ENCODE results near the gene CLPTM1. TPM values are rescaled to one million over a fixed set of nuclear protein-coding genes. Genes with fewer than 3 reads are reported as not detected.

Gene CLPTM1
- total and polyA plus RNA-seq, 2 donors (not counting 3 experiments of a cell fraction or from before 2014, with no cell fraction given) = 108 to 176 TPM

- H3K9me1 ChIP-seq (replicated peaks; ENCODE audit: control insufficient read depth, extremely low read depth, insufficient read depth, low read length) = no peaks in the 10 kb centered on the region
- dilution Hi-C loops (cut with MboI; ENCODE audit: extremely low pct_ligation_motif_present, low sequenced_read_pairs) (no loop called here), intact Hi-C loops (cut with micrococcal nuclease) (no loop called here)
- DNase-seq (ENCODE audit: low read depth, low spot score) = no peak
- no peak for FAIRE-seq
- H2AFZ ChIP-seq (ENCODE audit: low read depth, low read length) = no peak overlapping the region
- H3K27ac ChIP-seq (ENCODE audit: insufficient read depth, low read depth, low read length) = no peak overlapping the region
- H3K79me2 ChIP-seq (ENCODE audit: control insufficient read depth, insufficient read depth, low read length) = no peaks in the 10 kb centered on the region
- no peaks in the 10 kb centered on the region for H4K20me1 ChIP-seq (replicated peaks; ENCODE audit: control insufficient read depth, extremely low read depth, insufficient read depth, low read length)
- BruUV-seq (replicated peaks) = no TSS peak
- H3K9ac ChIP-seq (replicated peaks; ENCODE audit: extremely low read depth, insufficient read depth, low read length) = no peak overlapping the region
- H3K36me3 ChIP-seq (ENCODE audit: control insufficient read depth in 2 of 2, extremely low read depth in 1 of 2, insufficient read depth in 2 of 2, low read length in 2 of 2) = no peaks in the 10 kb centered on the region
- no peak for TF ChIP-seq CTCF (IDR thresholded peaks at IDR 0.05; ENCODE audit: extremely low read depth in 1 of 2, insufficient read depth in 1 of 2, low read depth in 1 of 2, low read length in 2 of 2)
- no peak for TF ChIP-seq EZH2 (IDR thresholded peaks at IDR 0.05; ENCODE audit: borderline replicate concordance, low read depth, low read length, severe bottlenecking)
- TF ChIP-seq MYC (IDR thresholded peaks at IDR 0.05; ENCODE audit: low read depth, low read length) = no peak
- TF ChIP-seq MAX (IDR thresholded peaks at IDR 0.05; ENCODE audit: insufficient read depth, insufficient read length) = no peak
- TF ChIP-seq POLR2AphosphoS5 (IDR thresholded peaks at IDR 0.05; ENCODE audit: insufficient read depth, low read depth, low read length) = no peak
- no peak for TF ChIP-seq GATA2 (IDR thresholded peaks at IDR 0.05; ENCODE audit: insufficient read depth, insufficient read length, low read depth, low read length)
- no peak for TF ChIP-seq POLR2A (IDR thresholded peaks at IDR 0.05; ENCODE audit: low read depth, low read length)
- TF ChIP-seq JUN (IDR thresholded peaks at IDR 0.05; ENCODE audit: borderline replicate concordance, insufficient read depth, insufficient read length, low read depth) = no peak
- TF ChIP-seq FOS (IDR thresholded peaks at IDR 0.05; ENCODE audit: borderline replicate concordance, insufficient read depth, low read length) = no peak
- ChIA-PET CTCF (no interaction called here), POLR2A (no interaction called here)
- no peak overlapping the region for H3K4me3 ChIP-seq (replicated peaks in 1 of 3; ENCODE audit: insufficient read depth in 1 of 3, low read depth in 1 of 3, low read length in 3 of 3)
- H3K4me1 ChIP-seq (ENCODE audit: control insufficient read depth, extremely low read depth, insufficient read depth, low read length) = no peaks in the 10 kb centered on the region
- H3K4me2 ChIP-seq (ENCODE audit: insufficient read depth, low read length) = no peak overlapping the region
- no peaks in the 10 kb centered on the region for H3K9me3 ChIP-seq (replicated peaks; ENCODE audit: control insufficient read depth, insufficient read depth, low read length)
- H3K27me3 ChIP-seq (ENCODE audit: control insufficient read depth in 2 of 2, insufficient read depth in 2 of 2, low read length in 2 of 2) = no peaks in the 10 kb centered on the region
Observed at GRCh38 chr19:44939668-44940067, 15.5 kb upstream of the CLPTM1 start.

Data from endothelial cell of umbilical vein (primary cell).